ENCODE results near the gene ZNF556. TPM values are rescaled to one million over a fixed set of nuclear protein-coding genes. Genes with fewer than 3 reads are reported as not detected.
A peak's percentile ranks its signal among the peaks of the same experiment; 100 is the strongest.

Gene ZNF556
- total RNA-seq, 1 experiment from 2014 or later = not detected

GRCh38 chr19:2819540-2820111, 47.5 kb upstream of the ZNF556 start, which contains the start of gene ZNF554:
Gene ZNF554 (plus strand): TSS chr19:2819868. CDS start chr19:2820072, 204 bp downstream.
- no peaks in the 10 kb centered on the region for H3K27me3 ChIP-seq (ENCODE audit: insufficient read depth, low read length)
- no peaks in the 10 kb centered on the region for H4K20me1 ChIP-seq (ENCODE audit: insufficient read depth)
- peaks cover 6 to 18% of the 10 kb centered on the region in 2 experiments for H3K4me1 ChIP-seq (ENCODE audit: control insufficient read depth in 1 of 2, insufficient read depth in 2 of 2, low read length in 2 of 2)
- peak within 1 kb of the TSS; percentile 98 for H3K4me2 ChIP-seq (ENCODE audit: low read length)
- H3K9me2 ChIP-seq (ENCODE audit: insufficient read depth) = no peaks in the 10 kb centered on the region
- peak within 1 kb of the TSS; percentile 53; the same call in 1 of the 2 replicates for H3K27ac ChIP-seq (ENCODE audit: low read depth, low read length)
- peak within 1 kb of the TSS; percentile 79 for H3K9ac ChIP-seq (ENCODE audit: low read length)
- no TSS peak for BruUV-seq (replicated peaks)
- DNase-seq (ENCODE audit: low read depth, low spot score) (peak; percentile 93), ATAC-seq (peak; percentile 95)
- no peaks in the 10 kb centered on the region for H3K9me3 ChIP-seq (ENCODE audit: control insufficient read depth in 1 of 2, insufficient read depth in 1 of 2, low read depth in 1 of 2, low read length in 2 of 2)
- H3K79me2 ChIP-seq (ENCODE audit: insufficient read depth, low read length) = 0 out of 2 replicates have a peak, but pooled peaks cover 4% of the 10 kb centered on the region
- intact Hi-C loops (cut with micrococcal nuclease) = no loop called here
- CTCF ChIA-PET = interaction anchor here (1.0 kb wide), 1 partner anchor 171 kb away, joined by 3 read pairs; no protein-coding TSS in a partner anchor
- H3K4me3 ChIP-seq (replicated peaks in 1 of 2; ENCODE audit: low read depth in 1 of 2, low read length in 2 of 2) = peak within 1 kb of the TSS; percentile 65 to 95
- peak; percentile 35 for TF ChIP-seq TCF7L2 (IDR thresholded peaks at IDR 0.05; ENCODE audit: borderline replicate concordance, extremely low read depth, insufficient read depth, insufficient read length)
- TF ChIP-seq EZH2 (IDR thresholded peaks at IDR 0.05) = no peak
- peak; percentile 57 for TF ChIP-seq SP1 (IDR thresholded peaks at IDR 0.05; ENCODE audit: low read depth)
- TF ChIP-seq CTCF (IDR thresholded peaks at IDR 0.05 in 2 of 3, conservative IDR thresholded peaks at IDR 0.05 in 1 of 3; ENCODE audit: borderline replicate concordance in 1 of 3, insufficient read depth in 1 of 3, low read depth in 2 of 3, low read length in 2 of 3) = peak; percentile 77 to 93 (median 84); a peak in 5 of 6 replicates
- no peak for TF ChIP-seq SIN3A (IDR thresholded peaks at IDR 0.05; ENCODE audit: low read depth)
- TF ChIP-seq FOSL1 (IDR thresholded peaks at IDR 0.05; ENCODE audit: low read depth) = no peak
- peak; percentile 77 for TF ChIP-seq YY1 (IDR thresholded peaks at IDR 0.05; ENCODE audit: extremely low read depth, insufficient replicate concordance, low read depth, low read length)
- TF ChIP-seq CBX3 (IDR thresholded peaks at IDR 0.05; ENCODE audit: low read depth) = peak; percentile 86; the same call in 1 of the 2 replicates
- peak; percentile 67; the same call in 1 of the 2 replicates for TF ChIP-seq MAX (IDR thresholded peaks at IDR 0.05)
- TF ChIP-seq ZNF274 (IDR thresholded peaks at IDR 0.05; ENCODE audit: low read depth, low read length) = no peak
- no peak for TF ChIP-seq SRF (IDR thresholded peaks at IDR 0.05; ENCODE audit: low read depth)
- peak; percentile 82 for TF ChIP-seq POLR2AphosphoS5 (IDR thresholded peaks at IDR 0.05; ENCODE audit: low read depth, low read length)
- TF ChIP-seq RAD21 (IDR thresholded peaks at IDR 0.05; ENCODE audit: low read depth) = no peak; the same call in none of the 2 replicates
- H2AFZ ChIP-seq (ENCODE audit: low read depth, low read length, poor library complexity, severe bottlenecking) = peak within 1 kb of the TSS; percentile 90
- POLR2A ChIA-PET = interaction anchor here (1.0 kb wide), 1 partner anchor 35 kb away, joined by 5 read pairs; the partner anchor contains the start of gene THOP1
- RAD21 ChIA-PET (ENCODE audit: low non-redundant PET in 1 of 2, low total read pairs in 2 of 2, uncharacterized antibody in 2 of 2, unreplicated experiment in 2 of 2) = no interaction called here
- H3K36me3 ChIP-seq (ENCODE audit: control insufficient read depth in 1 of 2, insufficient read depth in 2 of 2, low read length in 2 of 2) = no peaks in the 10 kb centered on the region

All from HCT116 (cell line).